ENCODE results near the gene WHRN.

Gene WHRN

DNA sequence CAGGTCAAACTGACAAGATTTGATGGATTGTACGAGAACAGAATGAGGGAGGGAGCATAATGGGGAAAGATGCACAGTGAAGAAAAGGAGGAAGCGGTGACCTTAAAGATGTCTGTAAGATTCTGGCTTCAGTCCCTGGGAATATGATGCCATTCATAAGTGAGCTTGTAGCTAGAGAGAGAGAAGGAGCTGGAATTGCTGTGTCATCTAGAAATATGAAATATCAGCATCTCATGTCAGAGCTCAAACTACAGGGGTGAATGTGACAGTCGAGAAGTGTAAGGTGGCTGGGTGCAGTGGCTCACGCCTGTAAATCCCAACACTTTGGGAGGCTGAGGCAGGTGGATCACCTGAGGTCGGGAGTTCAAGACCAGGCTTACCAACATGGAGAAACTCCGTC is 24.0 kb upstream of the WHRN start:
- no peak overlapping the region for H3K9ac ChIP-seq (ENCODE audit: low read depth, low read length)
- no peaks in the 10 kb centered on the region for H3K9me3 ChIP-seq (ENCODE audit: control insufficient read depth, insufficient read depth, low read length)
- H3K36me3 ChIP-seq (ENCODE audit: control insufficient read depth, insufficient read depth, low read length), result no peaks in the 10 kb centered on the region
- no peak overlapping the region for H3K4me3 ChIP-seq (ENCODE audit: low read depth, low read length)
- peaks cover 2% of the 10 kb centered on the region for H3K4me1 ChIP-seq (ENCODE audit: control insufficient read depth, insufficient read depth, low read length)
- H3K27me3 ChIP-seq (ENCODE audit: control insufficient read depth, insufficient read depth, low read length), result peaks cover 3% of the 10 kb centered on the region

DNA sequence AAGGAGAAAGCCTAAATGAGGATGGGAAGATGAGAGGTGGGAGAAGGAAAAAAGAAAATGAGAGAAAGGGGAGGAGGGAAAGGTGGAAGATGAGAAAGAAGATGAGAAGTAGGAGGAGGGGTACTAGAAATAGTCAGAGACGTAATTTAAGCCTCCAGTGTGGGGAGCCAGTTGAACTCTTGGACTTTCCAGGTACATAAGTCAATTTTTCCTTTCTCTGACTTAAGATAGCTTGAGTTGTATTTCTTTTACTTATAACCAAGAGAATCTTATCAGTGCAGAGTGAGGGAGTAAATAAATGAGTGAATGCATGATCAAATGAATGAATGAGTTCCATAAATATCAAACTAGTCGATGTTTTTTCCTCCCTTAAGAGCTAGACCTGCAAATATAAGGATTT is 21.5 kb upstream of the WHRN start:
- H3K4me1 ChIP-seq (ENCODE audit: control insufficient read depth, insufficient read depth, low read length), result no peaks in the 10 kb centered on the region
- H3K36me3 ChIP-seq (ENCODE audit: control insufficient read depth, insufficient read depth, low read length), result no peaks in the 10 kb centered on the region
- H3K9ac ChIP-seq (ENCODE audit: low read depth, low read length), result no peak overlapping the region
- H3K9me3 ChIP-seq (ENCODE audit: control insufficient read depth, insufficient read depth, low read length), result no peaks in the 10 kb centered on the region
- peaks cover 3% of the 10 kb centered on the region for H3K27me3 ChIP-seq (ENCODE audit: control insufficient read depth, insufficient read depth, low read length)
- no peak overlapping the region for H3K4me3 ChIP-seq (ENCODE audit: low read depth, low read length)

DNA sequence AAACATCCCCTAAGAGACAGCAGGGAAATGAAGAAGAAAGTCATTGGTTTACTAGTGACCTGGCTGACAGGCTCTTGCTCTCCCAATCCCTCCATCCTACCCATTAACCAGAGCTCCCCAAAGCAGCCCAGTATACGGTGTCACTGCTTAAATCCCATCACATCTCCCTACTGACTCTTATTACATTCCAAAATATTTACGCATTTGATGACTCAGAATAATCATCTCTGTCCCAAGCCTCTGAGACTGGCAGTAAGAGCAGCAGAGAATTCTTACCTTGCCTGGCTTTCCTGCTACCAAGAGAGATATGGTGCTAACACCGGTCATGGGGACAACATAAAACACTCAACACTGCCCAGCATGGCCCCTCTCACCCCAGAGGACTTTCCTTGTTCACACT is 20.2 kb upstream of the WHRN start:
- Histone ChIP-seq H3K9ac (ENCODE audit: low read depth, low read length) (no peak overlapping the region), H3K4me1 (ENCODE audit: control insufficient read depth, insufficient read depth, low read length) (no peaks in the 10 kb centered on the region), H3K4me3 (ENCODE audit: low read depth, low read length) (no peak overlapping the region), H3K9me3 (ENCODE audit: control insufficient read depth, insufficient read depth, low read length) (no peaks in the 10 kb centered on the region), H3K27me3 (ENCODE audit: control insufficient read depth, insufficient read depth, low read length) (peaks cover 3% of the 10 kb centered on the region), H3K36me3 (ENCODE audit: control insufficient read depth, insufficient read depth, low read length) (no peaks in the 10 kb centered on the region)

DNA sequence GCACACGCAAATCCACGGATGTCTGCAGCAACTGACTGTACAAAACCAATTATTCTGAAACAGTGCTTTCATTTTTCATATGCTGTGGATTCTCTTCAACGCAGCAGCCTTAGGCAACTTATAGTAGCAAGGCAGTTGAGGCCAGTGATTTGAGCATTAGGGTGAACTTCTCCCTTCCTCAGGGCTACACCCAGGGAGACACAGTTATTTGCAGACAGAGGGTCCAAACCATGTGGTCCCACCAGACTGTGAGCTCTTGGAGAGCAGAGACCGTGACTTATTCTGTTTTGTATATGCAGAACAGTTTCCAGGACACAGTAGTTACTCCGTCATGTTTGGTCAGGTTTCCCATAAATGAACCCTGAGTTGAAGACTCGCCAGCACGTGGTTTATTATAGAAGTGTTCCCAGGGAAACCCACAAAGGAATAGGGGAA is 19.0 kb upstream of the WHRN start:
- H3K4me1 ChIP-seq (ENCODE audit: control insufficient read depth, insufficient read depth, low read length), result no peaks in the 10 kb centered on the region
- no peak overlapping the region for H3K4me3 ChIP-seq (ENCODE audit: low read depth, low read length)
- no peaks in the 10 kb centered on the region for H3K36me3 ChIP-seq (ENCODE audit: control insufficient read depth, insufficient read depth, low read length)
- no peaks in the 10 kb centered on the region for H3K9me3 ChIP-seq (ENCODE audit: control insufficient read depth, insufficient read depth, low read length)
- H3K27me3 ChIP-seq (ENCODE audit: control insufficient read depth, insufficient read depth, low read length), result peaks cover 3% of the 10 kb centered on the region
- H3K9ac ChIP-seq (ENCODE audit: low read depth, low read length), result no peak overlapping the region

DNA sequence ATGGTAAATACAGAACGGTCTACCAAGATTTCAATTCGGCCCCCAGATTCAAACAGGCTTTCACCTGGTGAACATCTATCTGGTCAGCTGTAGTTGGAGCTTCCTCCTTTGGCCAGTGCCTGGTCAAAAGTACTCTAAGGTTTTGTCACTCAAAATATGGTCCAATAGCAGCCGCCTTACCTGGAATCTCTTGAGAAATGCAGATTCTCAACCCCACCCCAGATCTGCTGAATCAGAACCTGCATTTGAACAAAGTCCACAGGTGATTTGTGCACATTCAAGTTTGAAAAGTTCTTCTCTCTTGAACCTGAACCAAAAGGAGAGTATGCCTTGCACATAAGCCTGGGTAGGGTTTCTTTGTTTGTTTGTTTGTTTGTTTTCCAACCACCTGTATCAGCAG is 17.6 kb upstream of the WHRN start:
- no peaks in the 10 kb centered on the region for H3K36me3 ChIP-seq (ENCODE audit: control insufficient read depth, insufficient read depth, low read length)
- H3K27me3 ChIP-seq (ENCODE audit: control insufficient read depth, insufficient read depth, low read length), result peaks cover 3% of the 10 kb centered on the region

DNA sequence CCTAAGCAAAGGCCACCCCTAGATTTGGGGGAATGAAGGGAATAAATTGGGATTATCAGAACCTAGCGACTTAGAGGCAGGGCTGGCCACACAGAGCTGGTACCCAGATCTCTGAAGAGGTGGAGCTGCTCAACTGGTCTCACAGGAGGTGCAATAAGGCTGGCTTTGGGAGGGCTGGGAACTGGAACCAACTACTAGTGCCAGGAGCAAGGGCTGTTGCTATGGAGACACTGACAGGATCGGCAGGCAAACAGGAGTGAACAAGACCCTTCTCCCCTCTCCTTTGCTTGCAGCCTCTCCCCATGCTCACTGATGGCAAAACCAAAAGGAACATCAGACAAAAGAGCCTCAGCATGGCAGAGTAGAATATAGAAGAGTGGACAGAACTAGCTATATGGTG is 17.0 kb upstream of the WHRN start:
- peaks cover 3% of the 10 kb centered on the region for H3K27me3 ChIP-seq (ENCODE audit: control insufficient read depth, insufficient read depth, low read length)
- H3K4me3 ChIP-seq (ENCODE audit: low read depth, low read length), result no peak overlapping the region
- H3K4me1 ChIP-seq (ENCODE audit: control insufficient read depth, insufficient read depth, low read length), result no peaks in the 10 kb centered on the region
- no peak overlapping the region for H3K9ac ChIP-seq (ENCODE audit: low read depth, low read length)
- H3K9me3 ChIP-seq (ENCODE audit: control insufficient read depth, insufficient read depth, low read length), result no peaks in the 10 kb centered on the region
- no peaks in the 10 kb centered on the region for H3K36me3 ChIP-seq (ENCODE audit: control insufficient read depth, insufficient read depth, low read length)

More for the DNA sequence above, 17.6 kb upstream of the WHRN start:
- no peak overlapping the region for H3K9ac ChIP-seq (ENCODE audit: low read depth, low read length)
- H3K9me3 ChIP-seq (ENCODE audit: control insufficient read depth, insufficient read depth, low read length), result no peaks in the 10 kb centered on the region
- H3K4me1 ChIP-seq (ENCODE audit: control insufficient read depth, insufficient read depth, low read length), result no peaks in the 10 kb centered on the region
- H3K4me3 ChIP-seq (ENCODE audit: low read depth, low read length), result no peak overlapping the region

DNA sequence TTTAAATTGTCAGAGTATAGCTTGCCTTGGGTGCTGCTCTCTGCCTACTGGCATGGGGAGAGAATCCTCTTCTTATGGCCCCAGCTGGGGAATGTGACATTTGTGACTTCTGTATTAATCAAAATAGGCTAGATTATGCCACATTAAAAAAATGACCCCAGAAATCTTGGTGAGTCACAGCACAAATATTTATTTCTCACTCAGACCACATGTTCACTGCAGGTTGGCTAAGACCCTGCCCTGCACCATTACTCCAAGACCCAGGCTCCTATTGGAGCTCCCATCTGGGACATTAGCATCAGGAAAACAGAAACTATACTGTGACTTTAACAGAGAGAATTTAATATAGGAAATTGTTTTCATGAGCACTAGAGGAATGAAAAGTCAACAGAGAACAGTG is 16.6 kb upstream of the WHRN start:
- Histone ChIP-seq H3K27me3 (ENCODE audit: control insufficient read depth, insufficient read depth, low read length) (peaks cover 1% of the 10 kb centered on the region), H3K36me3 (ENCODE audit: control insufficient read depth, insufficient read depth, low read length) (no peaks in the 10 kb centered on the region), H3K9me3 (ENCODE audit: control insufficient read depth, insufficient read depth, low read length) (no peaks in the 10 kb centered on the region), H3K4me1 (ENCODE audit: control insufficient read depth, insufficient read depth, low read length) (no peaks in the 10 kb centered on the region), H3K9ac (ENCODE audit: low read depth, low read length) (no peak overlapping the region), H3K4me3 (ENCODE audit: low read depth, low read length) (no peak overlapping the region)

DNA sequence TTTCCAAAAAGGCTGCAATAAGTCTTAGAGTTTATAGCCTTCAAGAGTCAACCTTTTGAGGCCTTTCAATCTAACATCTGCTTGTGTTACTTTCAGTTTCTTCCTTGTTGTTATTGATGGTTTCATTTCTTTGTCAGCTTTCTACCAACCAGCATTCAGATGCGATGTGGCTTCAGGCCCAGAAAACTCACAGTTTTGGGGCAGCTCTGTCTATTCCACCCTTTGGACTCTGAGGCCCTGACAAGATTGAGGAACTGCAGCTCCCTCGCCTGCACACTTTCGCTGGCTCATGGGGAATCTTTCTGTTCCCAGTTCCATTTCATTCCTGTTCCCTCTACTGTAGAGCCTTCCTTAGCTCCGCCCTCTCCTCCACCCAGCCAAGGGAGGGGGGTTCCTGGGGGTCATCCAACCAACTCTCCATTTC is 13.3 kb upstream of the WHRN start:
- H3K9ac ChIP-seq (ENCODE audit: low read depth, low read length), result no peak overlapping the region

DNA sequence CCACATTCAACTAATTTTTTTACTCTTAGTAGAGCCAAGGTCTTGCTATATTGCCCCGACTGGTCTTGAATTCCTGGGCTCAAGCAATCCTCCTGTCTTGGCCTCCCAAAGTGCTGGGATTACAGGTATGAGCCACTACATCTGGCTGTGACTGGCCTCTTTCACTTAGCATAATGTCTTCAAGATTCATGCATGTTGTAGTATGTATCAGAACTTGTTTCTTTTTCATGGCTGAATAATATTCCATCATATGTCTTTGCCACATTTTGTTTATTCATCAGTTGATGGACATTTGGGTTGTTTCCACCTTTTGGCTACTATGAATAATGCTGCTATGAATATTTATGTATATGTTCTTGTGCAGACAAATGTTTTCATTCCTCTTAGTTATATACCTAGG is 12.8 kb upstream of the WHRN start:
- Histone ChIP-seq H3K9ac (ENCODE audit: low read depth, low read length) (no peak overlapping the region), H3K9me3 (ENCODE audit: control insufficient read depth, insufficient read depth, low read length) (no peaks in the 10 kb centered on the region)

More for the DNA sequence above, 13.3 kb upstream of the WHRN start:
- H3K4me3 ChIP-seq (ENCODE audit: low read depth, low read length), result no peak overlapping the region
- no peaks in the 10 kb centered on the region for H3K9me3 ChIP-seq (ENCODE audit: control insufficient read depth, insufficient read depth, low read length)
- peaks cover 5% of the 10 kb centered on the region for H3K4me1 ChIP-seq (ENCODE audit: control insufficient read depth, insufficient read depth, low read length)
- no peaks in the 10 kb centered on the region for H3K36me3 ChIP-seq (ENCODE audit: control insufficient read depth, insufficient read depth, low read length)
- peaks cover 2% of the 10 kb centered on the region for H3K27me3 ChIP-seq (ENCODE audit: control insufficient read depth, insufficient read depth, low read length)

DNA sequence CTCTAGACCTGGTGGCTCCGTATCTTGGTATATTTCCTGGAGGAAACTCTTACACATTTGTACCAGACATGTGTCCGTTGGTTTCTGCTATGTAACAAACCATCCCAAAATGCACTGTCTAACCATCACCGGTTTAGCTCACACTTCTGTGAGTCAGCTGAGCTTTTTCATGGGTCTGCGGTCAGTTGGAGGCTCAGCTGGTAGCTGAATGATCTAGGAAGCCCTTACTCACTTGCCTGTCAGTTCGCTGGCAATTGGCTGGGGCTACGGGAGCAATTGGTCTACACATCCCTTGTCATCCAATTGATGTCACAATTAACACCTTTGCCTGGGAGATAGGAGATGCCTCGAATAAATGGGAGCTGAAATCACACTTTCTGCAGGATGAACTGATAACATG is 11.6 kb upstream of the WHRN start:
- H3K9me3 ChIP-seq (ENCODE audit: control insufficient read depth, insufficient read depth, low read length), result no peaks in the 10 kb centered on the region
- peaks cover 5% of the 10 kb centered on the region for H3K27me3 ChIP-seq (ENCODE audit: control insufficient read depth, insufficient read depth, low read length)
- H3K36me3 ChIP-seq (ENCODE audit: control insufficient read depth, insufficient read depth, low read length), result no peaks in the 10 kb centered on the region
- no peak overlapping the region for H3K9ac ChIP-seq (ENCODE audit: low read depth, low read length)
- no peak overlapping the region for H3K4me3 ChIP-seq (ENCODE audit: low read depth, low read length)
- peaks cover 5% of the 10 kb centered on the region for H3K4me1 ChIP-seq (ENCODE audit: control insufficient read depth, insufficient read depth, low read length)

More for the DNA sequence above, 12.8 kb upstream of the WHRN start:
- Histone ChIP-seq H3K36me3 (ENCODE audit: control insufficient read depth, insufficient read depth, low read length) (no peaks in the 10 kb centered on the region), H3K4me1 (ENCODE audit: control insufficient read depth, insufficient read depth, low read length) (peaks cover 5% of the 10 kb centered on the region), H3K27me3 (ENCODE audit: control insufficient read depth, insufficient read depth, low read length) (peaks cover 2% of the 10 kb centered on the region), H3K4me3 (ENCODE audit: low read depth, low read length) (no peak overlapping the region)

DNA sequence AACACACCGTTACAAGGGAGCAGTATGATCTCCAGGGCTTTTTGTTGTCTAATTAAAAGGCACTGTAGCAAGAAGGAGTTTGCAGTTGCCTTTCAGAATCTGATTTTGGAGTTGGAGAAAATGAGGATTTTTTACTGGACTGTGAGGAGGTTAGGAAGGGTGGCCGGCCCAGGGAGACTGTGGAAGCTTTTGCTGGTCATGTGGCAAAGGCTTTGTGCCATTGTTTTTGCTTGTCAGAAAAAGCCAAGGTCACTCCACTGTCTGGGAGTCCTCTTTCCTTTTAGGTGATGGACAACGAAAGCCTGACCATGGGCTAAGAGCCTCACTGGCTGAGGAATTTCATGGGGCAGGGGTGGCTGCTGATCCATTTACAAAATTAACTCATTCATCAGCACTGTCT is 10.3 kb upstream of the WHRN start:
- H3K36me3 ChIP-seq (ENCODE audit: control insufficient read depth, insufficient read depth, low read length), result no peaks in the 10 kb centered on the region
- H3K9ac ChIP-seq (ENCODE audit: low read depth, low read length), result no peak overlapping the region
- peaks cover 5% of the 10 kb centered on the region for H3K4me1 ChIP-seq (ENCODE audit: control insufficient read depth, insufficient read depth, low read length)
- H3K9me3 ChIP-seq (ENCODE audit: control insufficient read depth, insufficient read depth, low read length), result no peaks in the 10 kb centered on the region
- peaks cover 5% of the 10 kb centered on the region for H3K27me3 ChIP-seq (ENCODE audit: control insufficient read depth, insufficient read depth, low read length)
- no peak overlapping the region for H3K4me3 ChIP-seq (ENCODE audit: low read depth, low read length)

DNA sequence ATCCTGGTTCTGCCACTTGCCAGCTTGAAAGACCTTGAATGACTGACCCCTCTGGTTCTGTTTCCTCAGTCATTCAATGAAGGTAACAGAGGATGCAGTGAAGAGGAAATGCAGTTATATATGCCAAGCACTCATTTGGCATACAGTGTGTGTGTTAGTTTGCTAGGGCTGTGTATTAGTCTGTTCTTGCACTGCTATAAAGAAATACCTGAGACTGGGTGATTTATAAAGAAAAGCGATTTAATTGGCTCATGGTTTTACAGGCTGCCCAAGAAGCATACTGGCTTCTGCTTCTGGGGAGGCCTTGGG is 8.6 kb upstream of the WHRN start:
- Histone ChIP-seq H3K4me1 (ENCODE audit: control insufficient read depth, insufficient read depth, low read length) (peaks cover 5% of the 10 kb centered on the region), H3K4me3 (ENCODE audit: low read depth, low read length) (no peak overlapping the region), H3K36me3 (ENCODE audit: control insufficient read depth, insufficient read depth, low read length) (no peaks in the 10 kb centered on the region), H3K27me3 (ENCODE audit: control insufficient read depth, insufficient read depth, low read length) (peaks cover 8% of the 10 kb centered on the region), H3K9ac (ENCODE audit: low read depth, low read length) (no peak overlapping the region), H3K9me3 (ENCODE audit: control insufficient read depth, insufficient read depth, low read length) (no peaks in the 10 kb centered on the region)

Measured in iPS-15b (cell line).